IMR-90 (cell line): ENCODE data around the gene TP53BP1. TPM values are rescaled to one million over a fixed set of nuclear protein-coding genes. Genes with fewer than 3 reads are reported as not detected.

Experiments used
- ATAC-seq: fragments of 200-7000 bp; cut with Tn5 transposase; 2 replicates; pipeline ENCODE4 v1.9.1; 2020; ENCODE audit warnings: low read depth, mild to moderate bottlenecking, moderate library complexity
- BruUV-seq: library from RNA; stranded (reverse); fragments of 400-500 nt; replicated peaks from 2 replicates; lab custom pipeline; 2021; lab: Mats Ljungman, UMichigan
- CTCF ChIA-PET: fragments of 300-600 bp; formaldehyde crosslinking; extraction: SDS; loops from one replicate; lab custom pipeline; 2021; ENCODE audit warnings: antibody characterized with exemption; lab: Yijun Ruan, JAX
- POLR2A ChIA-PET: fragments of 300-600 bp; sonication (Branson Sonifier 250); formaldehyde crosslinking; loops from one replicate; lab custom pipeline; 2022; ENCODE audit warnings: antibody characterized with exemption; ENCODE audit not compliant: unreplicated experiment; lab: Charles Lee
- DNase-seq: peaks from one replicate; pipeline ENCODE4 v3.0.0; 2013
- H2AFZ ChIP-seq: replicated peaks from 2 replicates; pipeline ENCODE3; 2013; ENCODE audit warnings: low read length, mild to moderate bottlenecking; ENCODE audit not compliant: poor library complexity
- H2AK5ac ChIP-seq: 2 replicates; pipeline ENCODE4 v1.6.1; 2013; ENCODE audit warnings: low read depth, low read length, inconsistent platforms
- H2AK9ac ChIP-seq: replicated peaks from 2 replicates; pipeline ENCODE3; 2013; ENCODE audit warnings: mild to moderate bottlenecking, low read depth, low read length, moderate library complexity; ENCODE audit not compliant: poor library complexity
- H2BK120ac ChIP-seq: 2 replicates; pipeline ENCODE4 v1.6.1; 2013; ENCODE audit warnings: low read depth, low read length, inconsistent platforms
- H2BK15ac ChIP-seq: 3 replicates; pipeline ENCODE4 v1.6.1; 2013; ENCODE audit warnings: low read depth, low read length, inconsistent platforms
- H2BK20ac ChIP-seq: 2 replicates; pipeline ENCODE4 v1.6.1; 2013; ENCODE audit warnings: low read depth, mild to moderate bottlenecking, inconsistent platforms, low read length, moderate library complexity
- H2BK5ac ChIP-seq: 2 replicates; pipeline ENCODE4 v1.6.1; 2013; ENCODE audit warnings: mild to moderate bottlenecking, low read depth, low read length, inconsistent platforms; ENCODE audit not compliant: poor library complexity, severe bottlenecking
- H3K14ac ChIP-seq: replicated peaks from 2 replicates; pipeline ENCODE4 v1.6.1; 2013; ENCODE audit warnings: low read depth, low read length, inconsistent platforms
- H3K18ac ChIP-seq: 2 replicates; pipeline ENCODE4 v1.6.1; 2013; ENCODE audit warnings: low read depth, low read length, control low read depth
- H3K23ac ChIP-seq: 2 replicates; pipeline ENCODE4 v1.6.1; 2013; ENCODE audit warnings: low read depth, low read length, inconsistent platforms
- H3K27ac ChIP-seq: 2 replicates; pipeline ENCODE4 v1.5.1; 2013; ENCODE audit warnings: mild to moderate bottlenecking, control low read depth, low read length; ENCODE audit not compliant: insufficient read depth
- H3K27me3 ChIP-seq: 2 replicates; pipeline ENCODE4 v1.6.1; 2013; ENCODE audit warnings: low read length; ENCODE audit not compliant: control insufficient read depth, insufficient read depth
- H3K36me3 ChIP-seq: 2 replicates; pipeline ENCODE4 v1.6.1; 2013; ENCODE audit warnings: low read length, mixed read lengths; ENCODE audit not compliant: control insufficient read depth, insufficient read depth
- H3K4ac ChIP-seq: 2 replicates; pipeline ENCODE4 v1.6.1; 2013; ENCODE audit warnings: low read depth, low read length, inconsistent platforms
- H3K4me1 ChIP-seq: 2 replicates; pipeline ENCODE4 v1.6.1; 2013; ENCODE audit warnings: low read length, mixed read lengths; ENCODE audit not compliant: control insufficient read depth, insufficient read depth
- H3K4me2 ChIP-seq: 2 replicates; pipeline ENCODE4 v1.6.1; 2013; ENCODE audit warnings: low read depth, mild to moderate bottlenecking, control low read depth, low read length, moderate library complexity
- H3K4me3 ChIP-seq: 2 replicates; pipeline ENCODE4 v1.5.1; 2013; ENCODE audit warnings: low read depth, mild to moderate bottlenecking, control low read depth, low read length, moderate library complexity; ENCODE audit not compliant: insufficient read depth
- H3K56ac ChIP-seq: 2 replicates; pipeline ENCODE4 v1.6.1; 2013; ENCODE audit warnings: low read length, inconsistent platforms; ENCODE audit not compliant: insufficient read depth; ENCODE audit errors: extremely low read depth
- H3K79me1 ChIP-seq, 2 experiments: 2 replicates each; pipeline ENCODE4 v1.6.1; 2013; ENCODE audit warnings: low read length in 2 of 2, inconsistent platforms in 1 of 2, low read depth in 1 of 2
- H3K9ac ChIP-seq: 2 replicates; pipeline ENCODE4 v1.6.1; 2013; ENCODE audit warnings: low read depth, low read length, control low read depth
- H3K9me1 ChIP-seq: 2 replicates; pipeline ENCODE4 v1.6.1; 2013; ENCODE audit warnings: low read length, inconsistent platforms; ENCODE audit not compliant: insufficient read depth
- H3K9me3 ChIP-seq: 2 replicates; pipeline ENCODE4 v1.6.1; 2013; ENCODE audit warnings: low read length; ENCODE audit not compliant: control insufficient read depth, insufficient read depth
- H4K20me1 ChIP-seq: 2 replicates; pipeline ENCODE4 v1.6.1; 2013; ENCODE audit warnings: low read length, inconsistent platforms; ENCODE audit not compliant: insufficient read depth
- H4K5ac ChIP-seq: 2 replicates; pipeline ENCODE4 v1.6.1; 2013; ENCODE audit warnings: mild to moderate bottlenecking, low read depth, low read length, control low read depth
- H4K8ac ChIP-seq, 2 experiments: 2 replicates each; pipeline ENCODE4 v1.6.1; 2013; ENCODE audit warnings: low read depth in 2 of 2, low read length in 2 of 2, control low read depth in 1 of 2, inconsistent platforms in 1 of 2
- H4K91ac ChIP-seq: 2 replicates; pipeline ENCODE4 v1.6.1; 2013; ENCODE audit warnings: low read depth, low read length, inconsistent platforms; ENCODE audit not compliant: insufficient read depth
- RFX5 ChIP-seq: IDR thresholded peaks from 2 replicates; pipeline ENCODE4 v1.8.0; 2012; ENCODE audit warnings: low read depth, mild to moderate bottlenecking, low read length, moderate library complexity
- WGBS, 2 experiments: methylation state at CpG; one replicate each; pipeline versions ENCODE4 v1.1.5 to v1.1.7; 2013; ENCODE audit warnings: missing lambda C conversion rate in 2 of 2; ENCODE audit not compliant: insufficient read length in 1 of 2; ENCODE audit errors: extremely low coverage in 2 of 2; 5-methylcytosine and 5-hydroxymethylcytosine counted together
- dilution Hi-C: fragments of 300-500 bp; cut with HindIII; formaldehyde crosslinking; loops from one replicate; pipeline ENCODE4 v1.14.3; 2018; ENCODE audit warnings: low sequenced_read_pairs; ENCODE audit not compliant: unreplicated experiment
- in situ Hi-C: fragments of 300-500 bp; cut with MboI; formaldehyde crosslinking; loops from 3 replicates; pipeline ENCODE4 v1.14.3; 2019; ENCODE audit warnings: low sequenced_read_pairs, inconsistent platforms, mixed read lengths
- intact Hi-C: fragments of 100-400 bp; cut with micrococcal nuclease; formaldehyde crosslinking; loops from 2 replicates; pipeline ENCODE4 v1.10.0; 2022
- polyA plus RNA-seq, 3 experiments: library from polyadenylated mRNA; depleted of rRNA; stranded (reverse); fragments of >200 nt; gene quantifications; 2 replicates each; pipeline ENCODE4 v1.2.3, GENCODE V29; 2012; ENCODE audit warnings: low replicate concordance in 1 of 3
- total RNA-seq: library from RNA; depleted of rRNA; stranded (reverse); fragments of >200 nt; gene quantifications from 2 replicates; pipeline ENCODE4 v1.2.3, GENCODE V29; 2012

TP53BP1 gene
- total and polyA plus RNA-seq, 2 of the 4 experiments (the other 2 are of a cell fraction): 36.3 to 64.5 TPM

DNA sequence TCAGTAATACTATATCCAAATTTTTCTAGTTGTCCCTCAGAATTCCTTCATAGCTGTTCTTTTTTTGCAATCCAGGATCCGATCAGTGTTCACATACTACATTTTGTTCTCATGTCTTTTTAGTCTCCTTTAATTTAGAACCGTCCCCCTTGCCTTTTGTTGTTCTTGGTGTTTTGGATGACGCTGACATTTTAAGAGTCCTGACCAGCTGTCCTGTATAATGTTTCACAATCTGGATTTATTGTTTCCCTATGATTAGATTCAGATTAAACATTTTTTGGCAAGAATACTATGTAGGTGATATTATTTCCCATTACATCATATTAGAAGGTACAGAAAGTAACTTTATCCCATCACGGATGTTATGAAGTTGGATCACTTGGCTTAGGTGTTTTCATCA, 110.6 kb downstream of the TP53BP1 start:
- H2AK9ac ChIP-seq: no peak overlapping the region
- no peaks in the 10 kb centered on the region for H3K9me3 ChIP-seq
- no peak overlapping the region for H3K56ac ChIP-seq
- no peak overlapping the region for H3K23ac ChIP-seq
- TF ChIP-seq RFX5: no peak
- WGBS, 2 experiments: no CpG with 5 or more reads among the region's 4 CpGs
- no peak overlapping the region for H2BK20ac ChIP-seq
- ATAC-seq (no peak), DNase-seq (no peak)
- BruUV-seq: no TSS peak
- H2BK15ac ChIP-seq: no peak overlapping the region
- ChIA-PET CTCF (interaction anchor here (0.6 kb wide), 1 partner anchor 10 kb away, joined by 3 read pairs; no protein-coding TSS in a partner anchor), POLR2A (no interaction called here)
- H4K20me1 ChIP-seq: no peaks in the 10 kb centered on the region; the same call in 1 of the 2 replicates
- intact Hi-C loops (no loop called here), in situ Hi-C loops (no loop called here), dilution Hi-C loops (no loop called here)
- no peak overlapping the region for H3K9ac ChIP-seq
- H4K91ac ChIP-seq: no peak overlapping the region
- no peak overlapping the region for H3K18ac ChIP-seq
- H3K27me3 ChIP-seq: no peaks in the 10 kb centered on the region
- H3K79me1 ChIP-seq: peaks cover 0 to 3% of the 10 kb centered on the region in 2 experiments; a peak in 2 of 4 replicates
- no peak overlapping the region for H3K14ac ChIP-seq
- no peak overlapping the region for H2BK120ac ChIP-seq
- H3K4me3 ChIP-seq: no peak overlapping the region
- no peak overlapping the region for H2AFZ ChIP-seq
- no peak overlapping the region for H4K5ac ChIP-seq
- no peak overlapping the region for H3K4ac ChIP-seq
- peaks cover 15% of the 10 kb centered on the region for H3K36me3 ChIP-seq
- peaks cover 3% of the 10 kb centered on the region for H3K4me1 ChIP-seq
- no peak overlapping the region for H3K4me2 ChIP-seq
- H3K27ac ChIP-seq: no peak overlapping the region
- H2BK5ac ChIP-seq: no peak overlapping the region
- no peak overlapping the region for H4K8ac ChIP-seq
- H3K9me1 ChIP-seq: 0 out of 2 replicates have a peak, but pooled peaks cover 3% of the 10 kb centered on the region
- no peak overlapping the region for H2AK5ac ChIP-seq
